GM12864 (cell line): Measurements from ENCODE around the gene NOC3L.

Experiments
- DNase-seq: peaks from one replicate; pipeline ENCODE4 v3.0.0-alpha.2; 2011; ENCODE audit warnings: low read depth
- H3K4me3 ChIP-seq: 2 replicates; pipeline ENCODE4 v1.5.1; 2011; ENCODE audit warnings: mild to moderate bottlenecking, low read depth, low read length, control low read depth
- CTCF ChIP-seq: IDR thresholded peaks from 2 replicates; pipeline ENCODE4 v1.5.1; 2011; ENCODE audit warnings: low read depth, mild to moderate bottlenecking, moderate library complexity, low read length, control low read depth, inconsistent platforms; ENCODE audit errors: missing control alignments

NOC3L gene

GRCh38 chr10:94308866-94309265, 53.9 kb downstream of the NOC3L start:
- DNase-seq, result no peak
- TF ChIP-seq CTCF, result no peak
- H3K4me3 ChIP-seq, result no peak overlapping the region

- H3K4me3 ChIP-seq, result no peak overlapping the region
- DNase-seq, result no peak
- TF ChIP-seq CTCF, result no peak
These were observed 55.6 kb downstream of the NOC3L start for GRCh38 chr10:94307046-94307615.

- no peak for TF ChIP-seq CTCF
- no peak overlapping the region for H3K4me3 ChIP-seq
- DNase-seq, result no peak
These were observed 58.8 kb downstream of the NOC3L start for GRCh38 chr10:94303929-94304328.

GRCh38 chr10:94300042-94300441, 62.7 kb downstream of the NOC3L start:
- TF ChIP-seq CTCF, result no peak
- DNase-seq, result no peak
- H3K4me3 ChIP-seq, result no peak overlapping the region

GRCh38 chr10:94299417-94299816, 63.3 kb downstream of the NOC3L start:
- TF ChIP-seq CTCF, result no peak
- no peak overlapping the region for H3K4me3 ChIP-seq
- DNase-seq, result no peak

- no peak for DNase-seq
- H3K4me3 ChIP-seq, result no peak overlapping the region
- TF ChIP-seq CTCF, result no peak
These were observed 68.6 kb downstream of the NOC3L start for GRCh38 chr10:94294168-94294567.

- DNase-seq, result no peak
- TF ChIP-seq CTCF, result no peak
- H3K4me3 ChIP-seq, result no peak overlapping the region
These were observed 69.4 kb downstream of the NOC3L start for GRCh38 chr10:94293354-94293753.
